Peyer's patch (tissue), 4 donors: ENCODE measurements around the gene GRIN2C.

Experiments
- POLR2A ChIP-seq, 2 donors: fragments of 450-650 bp; IDR thresholded peaks; one replicate each; pipeline ENCODE4 v1.5.1; 2017; ENCODE audit warnings: antibody characterized with exemption in 2 of 2, mild to moderate bottlenecking in 2 of 2, moderate library complexity in 2 of 2
- TF ChIP-seq, protein P1 (sequence below), 6 experiments: fragments of 450-650 bp in 4 of 6; fragments of 200-600 bp in 2 of 6; sonication (generic) in 1 of 6; IDR thresholded peaks; one replicate each; pipeline ENCODE4 v1.5.1; 2017 to 2019; ENCODE audit warnings: antibody characterized with exemption in 6 of 6, mild to moderate bottlenecking in 3 of 6, moderate library complexity in 1 of 6

- TF ChIP-seq, protein P1, sequence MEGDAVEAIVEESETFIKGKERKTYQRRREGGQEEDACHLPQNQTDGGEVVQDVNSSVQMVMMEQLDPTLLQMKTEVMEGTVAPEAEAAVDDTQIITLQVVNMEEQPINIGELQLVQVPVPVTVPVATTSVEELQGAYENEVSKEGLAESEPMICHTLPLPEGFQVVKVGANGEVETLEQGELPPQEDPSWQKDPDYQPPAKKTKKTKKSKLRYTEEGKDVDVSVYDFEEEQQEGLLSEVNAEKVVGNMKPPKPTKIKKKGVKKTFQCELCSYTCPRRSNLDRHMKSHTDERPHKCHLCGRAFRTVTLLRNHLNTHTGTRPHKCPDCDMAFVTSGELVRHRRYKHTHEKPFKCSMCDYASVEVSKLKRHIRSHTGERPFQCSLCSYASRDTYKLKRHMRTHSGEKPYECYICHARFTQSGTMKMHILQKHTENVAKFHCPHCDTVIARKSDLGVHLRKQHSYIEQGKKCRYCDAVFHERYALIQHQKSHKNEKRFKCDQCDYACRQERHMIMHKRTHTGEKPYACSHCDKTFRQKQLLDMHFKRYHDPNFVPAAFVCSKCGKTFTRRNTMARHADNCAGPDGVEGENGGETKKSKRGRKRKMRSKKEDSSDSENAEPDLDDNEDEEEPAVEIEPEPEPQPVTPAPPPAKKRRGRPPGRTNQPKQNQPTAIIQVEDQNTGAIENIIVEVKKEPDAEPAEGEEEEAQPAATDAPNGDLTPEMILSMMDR (IDR thresholded peaks at IDR 0.05): no peak
- no peak for TF ChIP-seq POLR2A (IDR thresholded peaks at IDR 0.05)
Measured at GRCh38 chr17:74850310-74850709, 9.4 kb downstream of the GRIN2C start.
